IPS-NIHi7 (cell line): Measurements from ENCODE around the gene ACHE.

ENCODE experiments used
- DNase-seq: peaks from one replicate; pipeline ENCODE4 v3.0.0; 2012; ENCODE audit warnings: mixed read lengths; ENCODE audit errors: extremely low spot score

The ACHE gene

GRCh38 chr7:100884736-100885439 lies 10.8 kb downstream of the ACHE start:
- no peak for DNase-seq

- no peak for DNase-seq
These were observed 12.7 kb downstream of the ACHE start for GRCh38 chr7:100882785-100883526.

- DNase-seq, result no peak
These were observed 13.5 kb downstream of the ACHE start for GRCh38 chr7:100882201-100882600.

- DNase-seq, result no peak
These were observed 14.6 kb downstream of the ACHE start for GRCh38 chr7:100881136-100881535.

- no peak for DNase-seq
These were observed 15.0 kb downstream of the ACHE start for GRCh38 chr7:100880645-100881044.

- no peak for DNase-seq
These were observed 15.9 kb downstream of the ACHE start for GRCh38 chr7:100879685-100880261.

GRCh38 chr7:100878685-100879084 lies 17.0 kb downstream of the ACHE start:
- no peak for DNase-seq

GRCh38 chr7:100878013-100878412 lies 17.7 kb downstream of the ACHE start:
- DNase-seq, result no peak

GRCh38 chr7:100875356-100875751 lies 20.3 kb downstream of the ACHE start:
- DNase-seq, result no peak

- DNase-seq, result peak; percentile 98
These were observed 20.9 kb downstream of the ACHE start, which contains the start of gene SRRT for GRCh38 chr7:100874577-100875355. Gene SRRT (plus strand): TSS chr7:100875103. CDS start chr7:100875591, 488 bp downstream.

- DNase-seq, result no peak
These were observed 21.4 kb downstream of the ACHE start for GRCh38 chr7:100874300-100874576.

- no peak for DNase-seq
These were observed 21.9 kb downstream of the ACHE start for GRCh38 chr7:100873599-100874299.

- no peak for DNase-seq
These were observed 27.8 kb downstream of the ACHE start for GRCh38 chr7:100867776-100868485.

- DNase-seq, result peak; percentile 93
These were observed 28.5 kb downstream of the ACHE start, which contains the start of gene TRIP6 for GRCh38 chr7:100867040-100867775. Gene TRIP6 (plus strand): TSS chr7:100867387. CDS start chr7:100867498, 111 bp downstream.

GRCh38 chr7:100866729-100867039 lies 29.0 kb downstream of the ACHE start:
- no peak for DNase-seq

- DNase-seq, result no peak
These were observed 29.6 kb downstream of the ACHE start for GRCh38 chr7:100865938-100866728.

GRCh38 chr7:100865372-100865911 lies 30.2 kb downstream of the ACHE start:
- DNase-seq, result peak; percentile 45

GRCh38 chr7:100864263-100864845 lies 31.3 kb downstream of the ACHE start:
- no peak for DNase-seq

- DNase-seq, result no peak
These were observed 32.2 kb downstream of the ACHE start for GRCh38 chr7:100863406-100863950.
